Naive thymus-derived CD4-positive, alpha-beta T cell (primary cell): ENCODE data around the gene KL. TPM values are rescaled to one million over a fixed set of nuclear protein-coding genes. Genes with fewer than 3 reads are reported as not detected.

ENCODE experiments used
- ATAC-seq: fragments of 150-1000 bp; cut with Tn5 transposase; 2 replicates; pipeline ENCODE4 v1.10.0; 2021; ENCODE audit warnings: mild to moderate bottlenecking, moderate library complexity
- CTCF ChIA-PET: fragments of 350-600 bp; sonication (Branson Sonifier 250); formaldehyde crosslinking; loops from one replicate; lab custom pipeline; 2021; ENCODE audit warnings: antibody characterized with exemption; lab: Charles Lee
- POLR2A ChIA-PET: fragments of 350-600 bp; sonication (Branson Sonifier 250); formaldehyde crosslinking; loops from one replicate; lab custom pipeline; 2021; ENCODE audit warnings: antibody characterized with exemption, inconsistent platforms; lab: Charles Lee
- DNase-seq, 9 donors: peaks; one replicate each; pipeline versions ENCODE4 v3.0.0 to v3.0.0-alpha.2; 2020 to 2022; ENCODE audit warnings: mixed read lengths in 1 of 9
- H3K27ac ChIP-seq: one replicate; pipeline ENCODE4 v1.7.0; 2013; ENCODE audit warnings: mild to moderate bottlenecking, low read depth, low read length, moderate library complexity
- H3K27me3 ChIP-seq, 2 donors: one replicate each; pipeline ENCODE4 v1.7.0; 2013; ENCODE audit warnings: low read length in 2 of 2, mild to moderate bottlenecking in 2 of 2, moderate library complexity in 2 of 2; ENCODE audit not compliant: control insufficient read depth in 2 of 2, insufficient read depth in 2 of 2
- H3K36me3 ChIP-seq, 3 experiments: 1 replicate in 2 of 3; 2 replicates in 1 of 3; pipeline ENCODE4 v1.7.0; 2013; ENCODE audit warnings: low read length in 3 of 3, mild to moderate bottlenecking in 3 of 3, moderate library complexity in 1 of 3; ENCODE audit not compliant: insufficient read depth in 3 of 3, control insufficient read depth in 2 of 3
- H3K4me1 ChIP-seq, 2 donors: one replicate each; pipeline ENCODE4 v1.7.0; 2013; ENCODE audit warnings: low read length in 2 of 2, mild to moderate bottlenecking in 2 of 2, moderate library complexity in 1 of 2; ENCODE audit not compliant: control insufficient read depth in 2 of 2, insufficient read depth in 2 of 2
- H3K4me3 ChIP-seq: 2 replicates; pipeline ENCODE4 v1.7.0; 2013; ENCODE audit warnings: mild to moderate bottlenecking, low read length
- H3K9me3 ChIP-seq, 3 experiments: 1 replicate in 2 of 3; 2 replicates in 1 of 3; pipeline ENCODE4 v1.7.0; 2013; ENCODE audit warnings: low read length in 3 of 3; ENCODE audit not compliant: control insufficient read depth in 2 of 3
- H3K27ac Mint-ChIP-seq, 9 donors: one replicate each; pipeline ENCODE4 v1.8.0; 2020 to 2022; ENCODE audit warnings: mixed read lengths in 9 of 9, mild to moderate bottlenecking in 8 of 9, moderate library complexity in 5 of 9, inconsistent platforms in 2 of 9
- H3K27me3 Mint-ChIP-seq, 5 donors: one replicate each; pipeline ENCODE4 v1.8.0; 2021 to 2022; ENCODE audit warnings: mixed read lengths in 5 of 5, mild to moderate bottlenecking in 1 of 5
- H3K36me3 Mint-ChIP-seq, 5 donors: one replicate each; pipeline ENCODE4 v1.8.0; 2020 to 2022; ENCODE audit warnings: mixed read lengths in 5 of 5, mild to moderate bottlenecking in 3 of 5, inconsistent platforms in 1 of 5
- H3K4me1 Mint-ChIP-seq, 7 donors: one replicate each; pipeline ENCODE4 v1.8.0; 2020 to 2022; ENCODE audit warnings: mixed read lengths in 7 of 7, mild to moderate bottlenecking in 3 of 7, inconsistent platforms in 1 of 7
- H3K4me3 Mint-ChIP-seq, 10 donors: one replicate each; pipeline ENCODE4 v1.8.0; 2020 to 2022; ENCODE audit warnings: mild to moderate bottlenecking in 10 of 10, mixed read lengths in 10 of 10, moderate library complexity in 6 of 10, inconsistent platforms in 2 of 10
- H3K9me3 Mint-ChIP-seq, 11 donors: one replicate each; pipeline ENCODE4 v1.8.0; 2020 to 2022; ENCODE audit warnings: mixed read lengths in 11 of 11, mild to moderate bottlenecking in 4 of 11, inconsistent platforms in 1 of 11, moderate library complexity in 1 of 11
- intact Hi-C, 2 donors: fragments of 100-400 bp; cut with micrococcal nuclease; formaldehyde crosslinking; loops; one replicate each; pipeline ENCODE4 v1.15.1; 2023
- polyA plus RNA-seq, 2 donors: library from polyadenylated mRNA; unstranded; fragments of 300-500 nt; fragmentation: Illumina TruSeq; gene quantifications; one replicate each; pipeline ENCODE4 v1.2.3, GENCODE V29; 2021
- total RNA-seq, 6 experiments: library from RNA in 5 of 6; stranded (reverse) in 5 of 6; gene quantifications; 1 replicate in 5 of 6; 2 replicates in 1 of 6; pipeline ENCODE4 v1.2.3 and lab custom pipeline; 2021 to 2026

Gene KL
- total and polyA plus RNA-seq, 7 experiments from 2014 or later, result 0.15 to 0.36 (median 0.22) TPM; not detected in 2

GRCh38 chr13:33045851-33046592, 29.8 kb downstream of the KL start:
- Histone ChIP-seq H3K36me3 (no peaks in the 10 kb centered on the region), H3K4me3 (no peak overlapping the region), H3K4me1 (no peaks in the 10 kb centered on the region), H3K27ac (no peak overlapping the region), H3K9me3 (no peaks in the 10 kb centered on the region), H3K27me3 (no peaks in the 10 kb centered on the region)
- intact Hi-C loops, result no loop called here
- POLR2A ChIA-PET, result interaction anchor here (0.6 kb wide), 1 partner anchor 105 kb away, joined by 3 read pairs; no protein-coding TSS in a partner anchor
- Mint-ChIP-seq H3K27ac (no peak overlapping the region), H3K36me3 (peaks cover 0 to 7% (median 0%) of the 10 kb centered on the region in 5 donors), H3K4me3 (no peak overlapping the region), H3K27me3 (peaks cover 17 to 41% (median 35%) of the 10 kb centered on the region in 5 donors), H3K4me1 (no peaks in the 10 kb centered on the region), H3K9me3 (peaks cover 0 to 5% (median 0%) of the 10 kb centered on the region in 11 donors)
- DNase-seq (no peak), ATAC-seq (no peak)
- CTCF ChIA-PET, result no interaction called here

- no peaks in the 10 kb centered on the region for H3K27me3 ChIP-seq
- intact Hi-C loops, result loop anchor here in 1 of 2 donors (10.0 kb wide), 1 partner anchor 335 kb away; no protein-coding TSS in a partner anchor
- no peak overlapping the region for H3K27ac ChIP-seq
- no peak overlapping the region for H3K4me3 Mint-ChIP-seq
- ChIA-PET POLR2A (no interaction called here), CTCF (no interaction called here)
- no peaks in the 10 kb centered on the region for H3K4me1 Mint-ChIP-seq
- H3K4me1 ChIP-seq, result no peaks in the 10 kb centered on the region
- H3K36me3 Mint-ChIP-seq, result peaks cover 0 to 11% (median 0%) of the 10 kb centered on the region in 5 donors
- H3K9me3 ChIP-seq, result no peaks in the 10 kb centered on the region
- no peak overlapping the region for H3K4me3 ChIP-seq
- H3K9me3 Mint-ChIP-seq, result peaks cover 0 to 5% (median 0%) of the 10 kb centered on the region in 11 donors
- no peak overlapping the region for H3K27ac Mint-ChIP-seq
- ATAC-seq (no peak), DNase-seq (no peak)
- H3K36me3 ChIP-seq, result no peaks in the 10 kb centered on the region
- H3K27me3 Mint-ChIP-seq, result peaks cover 17 to 33% (median 23%) of the 10 kb centered on the region in 5 donors
Observed at GRCh38 chr13:33050161-33050560, 33.9 kb downstream of the KL start.

GRCh38 chr13:33051632-33052031, 35.4 kb downstream of the KL start:
- H3K4me1 Mint-ChIP-seq, result no peaks in the 10 kb centered on the region
- Histone ChIP-seq H3K36me3 (no peaks in the 10 kb centered on the region), H3K4me1 (no peaks in the 10 kb centered on the region), H3K4me3 (no peak overlapping the region), H3K27me3 (no peaks in the 10 kb centered on the region), H3K27ac (no peak overlapping the region), H3K9me3 (no peaks in the 10 kb centered on the region)
- DNase-seq (no peak), ATAC-seq (no peak)
- POLR2A ChIA-PET, result no interaction called here
- H3K27ac Mint-ChIP-seq, result no peak overlapping the region
- peaks cover 10 to 26% (median 14%) of the 10 kb centered on the region in 5 donors for H3K27me3 Mint-ChIP-seq
- CTCF ChIA-PET, result no interaction called here
- H3K9me3 Mint-ChIP-seq, result peaks cover 0 to 5% (median 0%) of the 10 kb centered on the region in 11 donors
- H3K36me3 Mint-ChIP-seq, result peaks cover 0 to 14% (median 0%) of the 10 kb centered on the region in 5 donors
- intact Hi-C loops, result loop anchor here in 1 of 2 donors (10.0 kb wide), 1 partner anchor 333 kb away; no protein-coding TSS in a partner anchor
- H3K4me3 Mint-ChIP-seq, result no peak overlapping the region

- Histone ChIP-seq H3K27ac (no peak overlapping the region), H3K27me3 (no peaks in the 10 kb centered on the region), H3K9me3 (no peaks in the 10 kb centered on the region), H3K4me3 (no peak overlapping the region), H3K4me1 (no peaks in the 10 kb centered on the region), H3K36me3 (no peaks in the 10 kb centered on the region)
- H3K27ac Mint-ChIP-seq, result no peak overlapping the region
- H3K36me3 Mint-ChIP-seq, result peaks cover 0 to 14% (median 0%) of the 10 kb centered on the region in 5 donors
- H3K9me3 Mint-ChIP-seq, result peaks cover 0 to 5% (median 0%) of the 10 kb centered on the region in 11 donors
- H3K4me1 Mint-ChIP-seq, result peaks cover 0 to 3% (median 0%) of the 10 kb centered on the region in 7 donors
- intact Hi-C loops, result loop anchor here in 1 of 2 donors (10.0 kb wide), 1 partner anchor 332 kb away; no protein-coding TSS in a partner anchor
- ChIA-PET POLR2A (no interaction called here), CTCF (no interaction called here)
- no peak overlapping the region for H3K4me3 Mint-ChIP-seq
- DNase-seq (no peak), ATAC-seq (no peak)
- H3K27me3 Mint-ChIP-seq, result peaks cover 6 to 19% (median 12%) of the 10 kb centered on the region in 5 donors
Observed at GRCh38 chr13:33052506-33053280, 36.5 kb downstream of the KL start.

GRCh38 chr13:33053397-33054066, 37.3 kb downstream of the KL start:
- ATAC-seq (no peak), DNase-seq (no peak)
- Mint-ChIP-seq H3K36me3 (peaks cover 0 to 11% (median 0%) of the 10 kb centered on the region in 5 donors), H3K9me3 (no peaks in the 10 kb centered on the region), H3K4me1 (peaks cover 0 to 3% (median 0%) of the 10 kb centered on the region in 7 donors), H3K27ac (no peak overlapping the region), H3K4me3 (no peak overlapping the region), H3K27me3 (peaks cover 2 to 15% (median 6%) of the 10 kb centered on the region in 5 donors)
- Histone ChIP-seq H3K27me3 (no peaks in the 10 kb centered on the region), H3K9me3 (no peaks in the 10 kb centered on the region), H3K4me1 (no peaks in the 10 kb centered on the region), H3K36me3 (no peaks in the 10 kb centered on the region), H3K4me3 (no peak overlapping the region), H3K27ac (no peak overlapping the region)
- ChIA-PET CTCF (no interaction called here), POLR2A (no interaction called here)
- intact Hi-C loops, result loop anchor here in 1 of 2 donors (10.0 kb wide), 1 partner anchor 331 kb away; no protein-coding TSS in a partner anchor

GRCh38 chr13:33057019-33057780, 41.0 kb downstream of the KL start:
- no peaks in the 10 kb centered on the region for H3K36me3 ChIP-seq
- no peak for ATAC-seq
- POLR2A ChIA-PET, result no interaction called here
- CTCF ChIA-PET, result no interaction called here
- no peaks in the 10 kb centered on the region for H3K4me1 ChIP-seq
- DNase-seq, result no peak
- Mint-ChIP-seq H3K4me1 (peaks cover 0 to 3% (median 0%) of the 10 kb centered on the region in 7 donors), H3K4me3 (no peak overlapping the region), H3K27me3 (no peaks in the 10 kb centered on the region), H3K27ac (no peak overlapping the region), H3K36me3 (peaks cover 0 to 10% (median 0%) of the 10 kb centered on the region in 5 donors), H3K9me3 (no peaks in the 10 kb centered on the region)
- no peaks in the 10 kb centered on the region for H3K9me3 ChIP-seq
- no peaks in the 10 kb centered on the region for H3K27me3 ChIP-seq
- no peak overlapping the region for H3K4me3 ChIP-seq
- no peak overlapping the region for H3K27ac ChIP-seq
- intact Hi-C loops, result loop anchor here in 1 of 2 donors (10.0 kb wide), 1 partner anchor 328 kb away; no protein-coding TSS in a partner anchor
